ENCODE measurements around the gene SEMA3A. TPM values are rescaled to one million over a fixed set of nuclear protein-coding genes. Genes with fewer than 3 reads are reported as not detected.
"Not testable (repeated sequence)": the region's sequence is repeated elsewhere in the genome, so short reads cannot be mapped to it uniquely, and the experiment has no call there.

Gene SEMA3A
- total RNA-seq (2022) (20.2 and 24.3 TPM in 2 replicates), Bru-seq, nascent RNA (percentile 75 among the genes with signal in this experiment), BruChase-seq, experiment 1, labeled RNA remaining after a 6-hour chase (percentile 51 among the genes with signal in this experiment), BruChase-seq, experiment 2, labeled RNA remaining after a 2-hour chase (percentile 45 among the genes with signal in this experiment)
- long read RNA-seq, full-length matches to known transcripts, result 4 of 13 reads
- long read RNA-seq, partial matches to known transcripts, result 3 of 13 reads
- long read RNA-seq, other reads (novel, unspliced or antisense), result 6 of 13 reads

DNA sequence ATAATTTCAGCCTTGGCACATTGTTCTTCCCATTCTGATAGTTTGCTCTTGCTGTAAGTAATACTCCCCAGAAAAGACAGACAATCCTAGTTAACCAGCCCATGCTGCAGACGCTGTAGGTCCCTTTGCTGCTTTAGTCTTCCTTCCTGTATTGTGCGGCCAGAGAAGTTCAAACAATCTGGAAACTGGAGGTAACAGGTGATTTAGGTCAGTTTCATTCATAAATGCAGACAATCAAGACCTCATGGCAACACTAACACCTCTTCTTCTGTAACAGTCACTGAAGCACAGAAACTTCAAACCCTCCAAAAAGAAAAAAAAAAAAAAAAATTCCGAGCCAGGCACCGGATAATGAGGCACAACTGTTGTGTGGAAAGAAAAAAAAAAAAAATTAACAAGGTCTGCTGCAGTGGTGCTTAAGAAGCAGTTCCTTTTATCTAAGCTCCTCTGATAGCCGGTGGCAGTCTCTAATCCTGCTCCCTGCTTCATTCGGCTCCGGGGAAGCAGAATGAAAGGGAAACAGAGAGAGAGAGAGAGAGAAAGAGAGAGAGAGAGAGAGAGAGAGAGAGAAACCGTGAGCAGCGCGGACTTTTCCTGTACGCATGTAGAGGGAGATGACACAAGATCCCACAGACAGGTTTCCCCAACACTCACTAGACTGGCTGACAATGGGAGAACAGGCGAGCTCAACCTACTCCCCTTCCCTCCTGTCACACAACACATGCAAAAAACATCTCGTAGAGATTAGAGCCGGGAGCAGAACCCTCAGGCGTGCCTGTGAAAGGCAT lies at the start of gene SEMA3A:
SEMA3A (minus strand) TSS at position 306 of the 788 bp plus-strand sequence; CDS start at position 103, 203 bp downstream.
- TF ChIP-seq, protein P1, sequence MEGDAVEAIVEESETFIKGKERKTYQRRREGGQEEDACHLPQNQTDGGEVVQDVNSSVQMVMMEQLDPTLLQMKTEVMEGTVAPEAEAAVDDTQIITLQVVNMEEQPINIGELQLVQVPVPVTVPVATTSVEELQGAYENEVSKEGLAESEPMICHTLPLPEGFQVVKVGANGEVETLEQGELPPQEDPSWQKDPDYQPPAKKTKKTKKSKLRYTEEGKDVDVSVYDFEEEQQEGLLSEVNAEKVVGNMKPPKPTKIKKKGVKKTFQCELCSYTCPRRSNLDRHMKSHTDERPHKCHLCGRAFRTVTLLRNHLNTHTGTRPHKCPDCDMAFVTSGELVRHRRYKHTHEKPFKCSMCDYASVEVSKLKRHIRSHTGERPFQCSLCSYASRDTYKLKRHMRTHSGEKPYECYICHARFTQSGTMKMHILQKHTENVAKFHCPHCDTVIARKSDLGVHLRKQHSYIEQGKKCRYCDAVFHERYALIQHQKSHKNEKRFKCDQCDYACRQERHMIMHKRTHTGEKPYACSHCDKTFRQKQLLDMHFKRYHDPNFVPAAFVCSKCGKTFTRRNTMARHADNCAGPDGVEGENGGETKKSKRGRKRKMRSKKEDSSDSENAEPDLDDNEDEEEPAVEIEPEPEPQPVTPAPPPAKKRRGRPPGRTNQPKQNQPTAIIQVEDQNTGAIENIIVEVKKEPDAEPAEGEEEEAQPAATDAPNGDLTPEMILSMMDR (IDR thresholded peaks at IDR 0.05; ENCODE audit: unreplicated experiment), result no peak
- peaks cover 20% of the 10 kb centered on the region for H3K4me1 Mint-ChIP-seq (ENCODE audit: low read depth, unreplicated experiment)

DNA sequence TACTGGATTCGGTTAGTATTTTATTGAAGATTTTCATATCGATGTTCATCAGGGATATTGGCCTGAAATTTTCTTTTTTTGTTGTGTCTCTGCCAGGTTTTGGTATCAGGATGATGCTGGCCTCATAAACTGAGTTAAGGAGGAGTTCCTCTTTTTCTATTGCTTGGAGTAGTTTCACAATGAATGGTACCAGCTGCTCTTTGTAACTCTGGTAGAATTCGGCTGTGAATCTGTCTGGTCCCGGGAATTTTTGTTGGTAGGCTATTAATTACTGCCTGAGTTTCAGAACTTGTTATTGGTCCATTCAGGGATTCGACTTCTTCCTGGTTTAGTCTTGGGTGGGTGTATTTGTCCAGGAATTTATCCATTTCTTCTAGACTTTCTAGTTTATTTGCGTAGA lies 48.4 kb upstream of the SEMA3A start:
- CTCF ChIA-PET; H3K27ac Mint-ChIP-seq (ENCODE audit: unreplicated experiment); H3K27me3 Mint-ChIP-seq (ENCODE audit: unreplicated experiment); H3K4me1 Mint-ChIP-seq (ENCODE audit: low read depth, unreplicated experiment); H3K36me3 Mint-ChIP-seq (ENCODE audit: insufficient read depth, unreplicated experiment); H3K9me3 Mint-ChIP-seq (ENCODE audit: low read depth, unreplicated experiment); H3K4me3 Mint-ChIP-seq (ENCODE audit: low read depth, unreplicated experiment); DNase-seq; BruUV-seq (replicated peaks); intact Hi-C loops (cut with micrococcal nuclease; ENCODE audit: unreplicated experiment): not testable (repeated sequence)

More for the DNA sequence above, at the start of gene SEMA3A:
- BruUV-seq (replicated peaks), result TSS peak; percentile 76
- peaks cover 25% of the 10 kb centered on the region for H3K36me3 Mint-ChIP-seq (ENCODE audit: insufficient read depth, unreplicated experiment)
- CTCF ChIA-PET, result interaction anchor here (0.6 to 0.7 kb wide), 2 partner anchors 136 to 388 kb away, joined by 3 read pairs; no protein-coding TSS in a partner anchor
- intact Hi-C loops (cut with micrococcal nuclease; ENCODE audit: unreplicated experiment), result loop anchor here (5.0 to 10.0 kb wide), 3 partner anchors 218 to 828 kb away; no protein-coding TSS in a partner anchor
- peak within 1 kb of the TSS; percentile 85 for H3K4me3 Mint-ChIP-seq (ENCODE audit: low read depth, unreplicated experiment)
- no peaks in the 10 kb centered on the region for H3K9me3 Mint-ChIP-seq (ENCODE audit: low read depth, unreplicated experiment)
- peak within 1 kb of the TSS; percentile 87 for H3K27ac Mint-ChIP-seq (ENCODE audit: unreplicated experiment)
- no peaks in the 10 kb centered on the region for H3K27me3 Mint-ChIP-seq (ENCODE audit: unreplicated experiment)
- peak; percentile 35 for DNase-seq

DNA sequence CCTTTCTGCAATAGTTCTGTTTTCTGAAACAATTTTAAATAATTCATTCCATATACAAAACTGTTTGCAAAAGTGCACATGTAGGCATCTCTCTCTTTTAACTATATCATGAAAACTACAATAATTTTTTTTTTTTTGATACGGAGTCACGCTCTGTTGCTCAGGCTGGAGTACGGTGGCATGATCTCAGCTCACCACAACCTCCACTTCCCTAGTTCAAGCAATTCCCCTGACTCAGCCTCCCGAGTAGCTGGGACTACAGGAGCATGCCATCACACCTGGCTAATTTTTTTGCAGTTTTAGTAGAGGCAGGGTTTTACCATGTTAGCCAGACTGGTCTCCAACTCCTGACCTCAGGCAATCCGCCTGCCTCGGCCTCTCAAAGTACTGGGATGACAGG lies 44.0 kb upstream of the SEMA3A start:
- intact Hi-C loops (cut with micrococcal nuclease; ENCODE audit: unreplicated experiment), result no loop called here
- CTCF ChIA-PET, result no interaction called here
- Mint-ChIP-seq H3K4me1 (ENCODE audit: low read depth, unreplicated experiment) (peaks cover 32% of the 10 kb centered on the region), H3K27me3 (ENCODE audit: unreplicated experiment) (no peaks in the 10 kb centered on the region), H3K9me3 (ENCODE audit: low read depth, unreplicated experiment) (peaks cover 5% of the 10 kb centered on the region), H3K4me3 (ENCODE audit: low read depth, unreplicated experiment) (no peak overlapping the region), H3K27ac (ENCODE audit: unreplicated experiment) (no peak overlapping the region), H3K36me3 (ENCODE audit: insufficient read depth, unreplicated experiment) (no peaks in the 10 kb centered on the region)
- DNase-seq, result no peak
- TF ChIP-seq, protein P1 (IDR thresholded peaks at IDR 0.05; ENCODE audit: unreplicated experiment), result no peak
- no TSS peak for BruUV-seq (replicated peaks)

DNA sequence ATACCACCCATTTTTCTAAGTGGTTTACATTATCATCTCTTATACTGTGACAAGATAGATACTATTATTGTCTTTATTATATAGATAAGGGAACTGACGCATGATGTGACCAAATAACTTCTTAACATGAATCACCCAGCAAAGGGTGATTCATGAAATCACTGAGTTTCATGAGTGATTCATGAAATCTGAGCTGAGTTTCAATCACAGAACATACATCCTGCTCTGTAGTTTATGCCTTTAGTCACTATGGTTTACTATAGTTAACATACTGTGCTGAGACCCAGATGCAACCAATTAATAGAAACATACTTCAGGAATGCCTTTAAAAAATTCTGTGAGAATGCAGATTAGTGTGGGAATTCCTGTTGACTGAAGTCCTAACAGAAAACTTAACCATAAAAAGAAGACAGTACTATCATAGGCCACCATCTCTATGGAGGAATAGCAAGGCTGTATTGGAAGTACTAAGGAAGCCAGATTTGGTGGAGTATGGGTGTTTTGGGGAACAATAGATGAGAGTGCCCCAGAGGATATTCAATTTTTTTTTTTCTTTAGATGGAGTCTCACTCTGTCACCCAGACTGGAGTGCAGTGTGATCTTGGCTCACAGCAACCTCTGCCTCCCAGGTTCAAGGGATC lies 43.1 kb upstream of the SEMA3A start:
- Mint-ChIP-seq H3K4me3 (ENCODE audit: low read depth, unreplicated experiment) (no peak overlapping the region), H3K9me3 (ENCODE audit: low read depth, unreplicated experiment) (peaks cover 3% of the 10 kb centered on the region), H3K36me3 (ENCODE audit: insufficient read depth, unreplicated experiment) (no peaks in the 10 kb centered on the region), H3K27ac (ENCODE audit: unreplicated experiment) (peak overlapping the region; percentile 85), H3K4me1 (ENCODE audit: low read depth, unreplicated experiment) (peaks cover 35% of the 10 kb centered on the region), H3K27me3 (ENCODE audit: unreplicated experiment) (no peaks in the 10 kb centered on the region)
- BruUV-seq (replicated peaks), result TSS peak; percentile 44
- CTCF ChIA-PET, result no interaction called here
- no peak for DNase-seq
- intact Hi-C loops (cut with micrococcal nuclease; ENCODE audit: unreplicated experiment), result no loop called here
- TF ChIP-seq, protein P1 (IDR thresholded peaks at IDR 0.05; ENCODE audit: unreplicated experiment), result no peak

Measured in Calu3 (cell line).